ENCODE measurements around the gene EFCAB5. TPM values are rescaled to one million over a fixed set of nuclear protein-coding genes. Genes with fewer than 3 reads are reported as not detected.
"Not testable (repeated sequence)": the region's sequence is repeated elsewhere in the genome, so short reads cannot be mapped to it uniquely, and the experiment has no call there.

Gene EFCAB5
- total RNA-seq, 1 experiment from 2014 or later = 0.96 TPM

DNA sequence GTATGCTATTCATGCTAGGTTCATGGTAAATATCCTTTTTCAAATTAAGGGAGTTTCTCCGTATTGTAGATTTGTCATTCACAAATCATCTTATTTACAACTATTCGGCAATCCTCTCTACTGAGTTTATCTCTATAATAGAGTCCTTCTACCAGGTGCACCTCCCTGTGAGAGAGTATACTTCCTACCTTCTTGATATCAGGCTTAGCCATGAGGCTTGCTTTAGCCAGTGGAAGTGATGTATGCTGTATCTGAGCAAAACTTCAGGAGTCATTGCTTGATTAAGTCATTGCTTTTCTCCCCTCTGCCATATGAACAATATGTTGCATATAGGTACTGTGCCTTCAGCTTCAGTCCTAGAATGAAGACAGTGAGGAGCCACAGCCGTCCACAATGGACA, 195.7 kb downstream of the EFCAB5 start:
- Mint-ChIP-seq H3K27me3 (ENCODE audit: insufficient read depth, unreplicated experiment) (no peaks in the 10 kb centered on the region), H3K27ac (ENCODE audit: low read depth, unreplicated experiment) (no peak overlapping the region), H3K4me3 (ENCODE audit: unreplicated experiment) (no peak overlapping the region), H3K36me3 (ENCODE audit: insufficient read depth, unreplicated experiment) (peaks cover 60% of the 10 kb centered on the region), H3K9me3 (ENCODE audit: unreplicated experiment) (no peaks in the 10 kb centered on the region), H3K4me1 (ENCODE audit: insufficient read depth, unreplicated experiment) (peaks cover 6% of the 10 kb centered on the region)
- ChIA-PET POLR2A (interaction anchor here (0.8 kb wide), 1 partner anchor 11 kb away, joined by 4 read pairs; no protein-coding TSS in a partner anchor), CTCF (interaction anchor here (1.0 kb wide), 2 partner anchors 11 to 199 kb away, joined by 3 to 4 read pairs; no protein-coding TSS in a partner anchor)
- no peak for TF ChIP-seq CTCF (IDR thresholded peaks at IDR 0.05; ENCODE audit: unreplicated experiment)
- no TSS peak for BruUV-seq (replicated peaks)
- no peak for DNase-seq (ENCODE audit: unreplicated experiment)
- intact Hi-C loops (cut with micrococcal nuclease) = no loop called here

GRCh38 chr17:30147860-30148259, 206.4 kb downstream of the EFCAB5 start:
- intact Hi-C loops (cut with micrococcal nuclease); H3K9me3 Mint-ChIP-seq (ENCODE audit: unreplicated experiment); H3K27me3 Mint-ChIP-seq (ENCODE audit: insufficient read depth, unreplicated experiment); H3K27ac Mint-ChIP-seq (ENCODE audit: low read depth, unreplicated experiment); H3K4me3 Mint-ChIP-seq (ENCODE audit: unreplicated experiment); BruUV-seq (replicated peaks): not testable (repeated sequence)
- peaks cover 11% of the 10 kb centered on the region for H3K4me1 Mint-ChIP-seq (ENCODE audit: insufficient read depth, unreplicated experiment)
- peak; percentile 59 for DNase-seq (ENCODE audit: unreplicated experiment)
- POLR2A ChIA-PET = interaction anchor here (1.3 to 2.3 kb wide), 2 partner anchors 14 to 30 kb away, joined by 6 to 7 read pairs; no protein-coding TSS in a partner anchor
- peaks cover 47% of the 10 kb centered on the region for H3K36me3 Mint-ChIP-seq (ENCODE audit: insufficient read depth, unreplicated experiment)
- CTCF ChIA-PET = interaction anchor here (0.8 kb wide), 1 partner anchor 24 kb away, joined by 3 read pairs; no protein-coding TSS in a partner anchor

DNA sequence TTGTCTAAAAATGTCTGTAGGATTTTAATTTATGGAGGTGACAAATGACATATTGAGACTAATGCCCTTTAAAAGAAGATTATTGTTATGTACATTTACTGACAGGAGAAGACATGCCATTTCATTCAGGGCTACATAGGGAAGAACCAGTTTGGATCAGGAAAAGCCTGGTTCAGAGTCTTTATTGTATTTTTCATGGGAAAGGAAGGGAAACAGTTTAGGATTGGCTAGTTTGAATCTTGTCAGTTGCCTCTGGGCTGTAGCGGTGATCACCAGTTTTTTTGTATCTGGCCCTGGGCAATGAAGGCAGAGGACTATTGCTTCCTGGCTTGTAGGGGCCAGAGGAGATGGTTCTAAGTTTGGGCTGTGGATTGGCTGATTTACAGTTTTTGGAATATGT, 206.9 kb downstream of the EFCAB5 start:
- no peaks in the 10 kb centered on the region for H3K27me3 Mint-ChIP-seq (ENCODE audit: insufficient read depth, unreplicated experiment)
- no peak overlapping the region for H3K27ac Mint-ChIP-seq (ENCODE audit: low read depth, unreplicated experiment)
- CTCF ChIA-PET = no interaction called here
- BruUV-seq (replicated peaks) = no TSS peak
- no peaks in the 10 kb centered on the region for H3K9me3 Mint-ChIP-seq (ENCODE audit: unreplicated experiment)
- DNase-seq (ENCODE audit: unreplicated experiment) = no peak
- peaks cover 11% of the 10 kb centered on the region for H3K4me1 Mint-ChIP-seq (ENCODE audit: insufficient read depth, unreplicated experiment)
- no peak for TF ChIP-seq CTCF (IDR thresholded peaks at IDR 0.05; ENCODE audit: unreplicated experiment)
- no peak overlapping the region for H3K4me3 Mint-ChIP-seq (ENCODE audit: unreplicated experiment)
- H3K36me3 Mint-ChIP-seq (ENCODE audit: insufficient read depth, unreplicated experiment) = peaks cover 53% of the 10 kb centered on the region
- intact Hi-C loops (cut with micrococcal nuclease) = no loop called here
- POLR2A ChIA-PET = interaction anchor here (0.9 to 2.3 kb wide), 3 partner anchors 10 to 46 kb away, joined by 3 to 6 read pairs (median 5); no protein-coding TSS in a partner anchor

DNA sequence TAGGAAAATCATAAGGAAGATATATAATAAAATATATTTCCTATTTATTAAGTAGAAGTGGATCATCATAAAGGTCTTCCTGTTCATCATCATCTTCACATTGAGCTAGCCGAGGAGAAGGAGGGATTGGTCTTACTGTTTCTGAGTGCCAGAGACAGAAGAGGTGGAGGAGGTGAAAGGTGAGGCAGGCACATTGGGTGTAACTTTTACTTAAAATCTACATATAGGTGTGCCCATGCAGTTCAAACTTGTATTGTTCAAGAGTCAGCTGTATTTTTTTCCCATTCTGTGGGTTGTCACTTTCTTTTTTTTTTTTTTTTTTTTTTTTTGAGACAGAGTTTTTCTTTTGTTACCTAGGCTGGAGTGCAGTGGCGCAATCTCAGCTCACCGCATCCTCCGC, 210.0 kb downstream of the EFCAB5 start:
- no peak for TF ChIP-seq CTCF (IDR thresholded peaks at IDR 0.05; ENCODE audit: unreplicated experiment)
- intact Hi-C loops (cut with micrococcal nuclease) = no loop called here
- Mint-ChIP-seq H3K9me3 (ENCODE audit: unreplicated experiment) (no peaks in the 10 kb centered on the region), H3K27ac (ENCODE audit: low read depth, unreplicated experiment) (no peak overlapping the region), H3K4me1 (ENCODE audit: insufficient read depth, unreplicated experiment) (peaks cover 16% of the 10 kb centered on the region), H3K27me3 (ENCODE audit: insufficient read depth, unreplicated experiment) (no peaks in the 10 kb centered on the region), H3K36me3 (ENCODE audit: insufficient read depth, unreplicated experiment) (peaks cover 52% of the 10 kb centered on the region), H3K4me3 (ENCODE audit: unreplicated experiment) (no peak overlapping the region)
- BruUV-seq (replicated peaks) = no TSS peak
- DNase-seq (ENCODE audit: unreplicated experiment) = no peak
- CTCF ChIA-PET = interaction anchor here (0.7 to 1.3 kb wide), 2 partner anchors 27 to 46 kb away, joined by 3 read pairs; no protein-coding TSS in a partner anchor
- POLR2A ChIA-PET = interaction anchor here (0.5 to 1.3 kb wide), 3 partner anchors 11 to 215 kb away, joined by 3 to 4 read pairs (median 3); no protein-coding TSS in a partner anchor

All from MCF 10A (cell line).